GM12892 (cell line): Measurements from ENCODE around the gene MVP.

ENCODE experiments used
- POLR2A ChIP-seq: IDR thresholded peaks from 2 replicates; pipeline ENCODE4 v1.6.1; 2011; ENCODE audit warnings: low read depth, low read length, control low read depth
- POLR2AphosphoS5 ChIP-seq: IDR thresholded peaks from 2 replicates; pipeline ENCODE4 v1.6.1; 2011; ENCODE audit warnings: low read depth, low read length, control low read depth

- TF ChIP-seq POLR2A (no peak), POLR2AphosphoS5 (no peak)
These were observed 5.1 kb upstream of the MVP start for GRCh38 chr16:29815032-29815721.
